Mucosa of rectum (tissue), 2 donors: ENCODE results near the gene ANXA6.

ENCODE experiments used
- H3K27ac ChIP-seq, 2 donors: one replicate each; pipeline ENCODE4 v1.7.0; 2013; ENCODE audit warnings: inconsistent platforms in 2 of 2, low read depth in 2 of 2, low read length in 2 of 2
- H3K27me3 ChIP-seq, 2 donors: one replicate each; pipeline ENCODE4 v1.7.0; 2013; ENCODE audit warnings: low read length in 2 of 2; ENCODE audit not compliant: control insufficient read depth in 2 of 2, insufficient read depth in 2 of 2
- H3K36me3 ChIP-seq, 2 donors: one replicate each; pipeline ENCODE4 v1.7.0; 2013; ENCODE audit warnings: low read length in 2 of 2; ENCODE audit not compliant: control insufficient read depth in 2 of 2, insufficient read depth in 2 of 2
- H3K4me1 ChIP-seq, 2 donors: one replicate each; pipeline ENCODE4 v1.7.0; 2013; ENCODE audit warnings: low read length in 2 of 2, mild to moderate bottlenecking in 1 of 2; ENCODE audit not compliant: control insufficient read depth in 2 of 2, insufficient read depth in 2 of 2
- H3K4me3 ChIP-seq, 2 donors: one replicate each; pipeline ENCODE4 v1.7.0; 2013; ENCODE audit warnings: low read length in 2 of 2
- H3K9ac ChIP-seq, 2 donors: one replicate each; pipeline ENCODE4 v1.7.0; 2013; ENCODE audit warnings: low read length in 2 of 2, low read depth in 1 of 2, mild to moderate bottlenecking in 1 of 2
- H3K9me3 ChIP-seq, 2 donors: one replicate each; pipeline ENCODE4 v1.7.0; 2013; ENCODE audit warnings: low read length in 2 of 2; ENCODE audit not compliant: control insufficient read depth in 2 of 2
- donor health status: healthy.
- donor health status: Normal muscosa, but diverticular disease.

ANXA6 gene

GRCh38 chr5:151154931-151155774 is 2.4 kb downstream of the ANXA6 start:
- H3K36me3 ChIP-seq, result no peaks in the 10 kb centered on the region
- H3K9me3 ChIP-seq, result no peaks in the 10 kb centered on the region
- H3K4me3 ChIP-seq, result peak overlapping the region; percentile 20 to 83
- peaks cover 29 to 39% of the 10 kb centered on the region in 2 donors for H3K4me1 ChIP-seq
- H3K27me3 ChIP-seq, result no peaks in the 10 kb centered on the region
- H3K27ac ChIP-seq, result peak overlapping the region; percentile 63 to 90
- H3K9ac ChIP-seq, result peak overlapping the region; percentile 36 to 49

GRCh38 chr5:151153766-151154272 is 3.8 kb downstream of the ANXA6 start:
- no peaks in the 10 kb centered on the region for H3K36me3 ChIP-seq
- H3K4me1 ChIP-seq, result peaks cover 31 to 42% of the 10 kb centered on the region in 2 donors
- no peak overlapping the region for H3K27ac ChIP-seq
- H3K4me3 ChIP-seq, result no peak overlapping the region
- H3K9ac ChIP-seq, result no peak overlapping the region
- H3K27me3 ChIP-seq, result no peaks in the 10 kb centered on the region
- H3K9me3 ChIP-seq, result no peaks in the 10 kb centered on the region

DNA sequence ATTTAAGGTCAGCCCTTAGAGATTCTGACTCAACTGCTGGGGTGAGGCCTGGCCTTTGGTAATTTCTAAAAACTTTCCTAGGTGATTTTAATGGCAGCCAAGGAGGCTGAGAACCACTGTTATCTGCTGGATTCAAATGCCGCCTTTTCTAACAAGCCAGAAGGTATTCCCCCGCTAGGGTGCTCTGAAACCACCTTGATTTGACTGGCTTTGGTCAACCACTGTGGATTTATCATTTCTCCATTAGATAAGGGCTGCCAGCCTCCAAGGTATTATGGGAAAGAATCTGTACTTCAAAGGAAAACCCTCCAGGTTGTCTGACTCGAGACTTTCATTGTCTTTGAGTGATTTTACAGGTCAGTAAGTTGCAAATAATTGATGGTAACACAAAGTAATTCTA is 4.3 kb downstream of the ANXA6 start:
- no peaks in the 10 kb centered on the region for H3K27me3 ChIP-seq
- H3K27ac ChIP-seq, result no peak overlapping the region
- no peak overlapping the region for H3K9ac ChIP-seq
- H3K9me3 ChIP-seq, result no peaks in the 10 kb centered on the region
- H3K4me3 ChIP-seq, result no peak overlapping the region
- H3K4me1 ChIP-seq, result peaks cover 31 to 40% of the 10 kb centered on the region in 2 donors
- no peaks in the 10 kb centered on the region for H3K36me3 ChIP-seq

- Histone ChIP-seq H3K4me1 (peaks cover 31 to 40% of the 10 kb centered on the region in 2 donors), H3K4me3 (no peak overlapping the region), H3K27me3 (no peaks in the 10 kb centered on the region), H3K9me3 (no peaks in the 10 kb centered on the region), H3K27ac (peak overlapping the region; percentile 56 to 73), H3K9ac (no peak overlapping the region), H3K36me3 (peaks cover 3 to 5% of the 10 kb centered on the region in 2 donors)
These were observed 5.8 kb downstream of the ANXA6 start for GRCh38 chr5:151151793-151152192.

GRCh38 chr5:151151263-151151660 is 6.3 kb downstream of the ANXA6 start:
- Histone ChIP-seq H3K9ac (no peak overlapping the region), H3K9me3 (no peaks in the 10 kb centered on the region), H3K27ac (peak overlapping the region; percentile 56 to 73), H3K27me3 (no peaks in the 10 kb centered on the region), H3K36me3 (peaks cover 3 to 5% of the 10 kb centered on the region in 2 donors), H3K4me1 (peaks cover 29 to 39% of the 10 kb centered on the region in 2 donors), H3K4me3 (no peak overlapping the region)

DNA sequence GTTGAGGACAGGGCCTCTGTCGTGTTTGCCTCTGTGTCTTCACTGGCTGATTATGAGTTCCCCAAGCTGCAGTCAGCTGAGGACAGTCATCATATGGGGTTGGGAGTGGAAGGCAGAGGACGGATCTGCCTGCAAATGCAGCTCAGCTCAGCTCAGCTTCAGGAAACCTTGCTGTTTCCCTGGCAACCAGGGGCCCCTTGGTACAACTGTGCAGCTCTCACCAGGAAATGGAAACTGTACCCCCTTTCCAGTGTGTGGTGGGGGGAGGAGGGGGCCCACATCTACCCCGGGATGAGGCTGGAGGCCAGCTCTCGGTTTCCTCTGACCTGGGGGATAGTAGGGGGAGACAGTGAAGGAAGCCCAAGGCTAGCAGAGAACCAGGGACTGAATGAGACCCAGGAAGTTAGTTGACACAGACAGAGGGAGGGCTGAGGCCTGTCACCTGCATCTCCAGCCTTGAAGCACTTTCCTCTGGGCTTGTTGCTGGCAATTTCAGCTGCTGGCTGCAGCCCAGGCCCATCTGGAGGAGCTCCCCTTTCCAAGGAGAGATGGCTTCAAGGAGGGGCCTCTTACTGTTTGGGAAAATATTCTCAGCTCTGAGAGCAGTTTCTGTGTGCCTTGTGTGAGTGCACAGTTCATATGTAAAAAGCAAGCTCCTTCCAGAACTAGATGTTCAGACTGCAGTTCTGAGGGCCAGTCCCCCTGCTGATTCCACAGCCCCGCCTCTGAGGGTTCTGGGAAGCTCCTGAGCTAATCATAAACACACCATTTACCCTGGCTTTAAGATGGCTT is 6.9 kb downstream of the ANXA6 start:
- Histone ChIP-seq H3K27ac (peak overlapping the region; percentile 56 to 73), H3K4me3 (no peak overlapping the region), H3K9me3 (no peaks in the 10 kb centered on the region)

GRCh38 chr5:151148583-151148982 is 9.0 kb downstream of the ANXA6 start:
- no peak overlapping the region for H3K4me3 ChIP-seq
- peaks cover 26 to 38% of the 10 kb centered on the region in 2 donors for H3K4me1 ChIP-seq
- H3K27me3 ChIP-seq, result no peaks in the 10 kb centered on the region
- no peak overlapping the region for H3K9ac ChIP-seq
- no peak overlapping the region for H3K27ac ChIP-seq
- no peaks in the 10 kb centered on the region for H3K9me3 ChIP-seq
- peaks cover 6 to 10% of the 10 kb centered on the region in 2 donors for H3K36me3 ChIP-seq

More for the DNA sequence above, 6.9 kb downstream of the ANXA6 start:
- no peaks in the 10 kb centered on the region for H3K27me3 ChIP-seq
- peaks cover 3 to 5% of the 10 kb centered on the region in 2 donors for H3K36me3 ChIP-seq
- no peak overlapping the region for H3K9ac ChIP-seq
- peaks cover 28 to 37% of the 10 kb centered on the region in 2 donors for H3K4me1 ChIP-seq

DNA sequence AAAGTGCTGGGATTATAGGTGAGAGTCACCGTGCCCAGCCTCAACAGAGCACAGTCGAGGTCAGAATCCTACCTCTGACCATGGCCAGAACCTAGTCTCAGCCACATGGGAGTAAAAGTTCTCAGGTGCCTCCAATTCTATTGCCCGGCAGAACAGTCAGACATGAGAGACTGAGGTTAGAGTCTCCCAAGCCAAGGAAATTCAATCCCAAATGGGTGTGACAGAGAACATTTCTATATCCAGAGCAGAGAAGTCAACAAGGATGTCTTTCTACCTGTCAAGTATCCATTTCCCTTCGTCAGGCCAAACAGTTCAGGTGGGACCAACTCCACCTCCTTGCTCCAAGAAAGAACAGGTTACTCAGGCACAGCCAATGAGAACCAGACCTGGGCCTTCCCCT is 10.5 kb downstream of the ANXA6 start:
- H3K4me3 ChIP-seq, result no peak overlapping the region
- no peaks in the 10 kb centered on the region for H3K27me3 ChIP-seq
- no peak overlapping the region for H3K27ac ChIP-seq
- peaks cover 21 to 44% of the 10 kb centered on the region in 2 donors for H3K4me1 ChIP-seq
- no peak overlapping the region for H3K9ac ChIP-seq
- H3K9me3 ChIP-seq, result no peaks in the 10 kb centered on the region
- H3K36me3 ChIP-seq, result peaks cover 10 to 12% of the 10 kb centered on the region in 2 donors

GRCh38 chr5:151146061-151146460 is 11.5 kb downstream of the ANXA6 start:
- Histone ChIP-seq H3K27ac (no peak overlapping the region), H3K9ac (no peak overlapping the region), H3K4me3 (no peak overlapping the region), H3K36me3 (peaks cover 10 to 12% of the 10 kb centered on the region in 2 donors), H3K27me3 (no peaks in the 10 kb centered on the region), H3K4me1 (peaks cover 15 to 36% of the 10 kb centered on the region in 2 donors), H3K9me3 (no peaks in the 10 kb centered on the region)

DNA sequence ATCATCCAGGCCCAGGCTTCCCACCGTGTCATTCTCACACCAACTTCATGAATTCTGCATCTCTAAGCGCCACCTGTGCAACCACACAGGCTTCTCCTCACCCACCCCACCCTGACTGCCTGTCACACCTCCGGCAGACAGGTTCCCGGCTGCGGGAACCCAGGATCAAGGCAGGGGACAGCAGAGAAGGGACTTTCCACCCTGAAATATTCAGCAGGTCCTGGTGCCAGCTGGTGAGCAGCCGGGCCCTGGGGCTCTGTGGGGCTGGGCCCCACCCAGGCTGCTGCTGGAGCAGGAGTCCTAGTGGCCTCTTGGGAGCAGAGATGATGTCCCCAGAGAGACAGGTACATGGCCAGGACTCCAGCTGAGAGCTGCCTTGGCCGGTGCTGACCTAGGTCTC is 12.7 kb downstream of the ANXA6 start:
- Histone ChIP-seq H3K27ac (no peak overlapping the region), H3K9ac (no peak overlapping the region), H3K9me3 (no peaks in the 10 kb centered on the region), H3K4me3 (no peak overlapping the region), H3K27me3 (no peaks in the 10 kb centered on the region), H3K36me3 (peaks cover 10 to 12% of the 10 kb centered on the region in 2 donors), H3K4me1 (peaks cover 7 to 32% of the 10 kb centered on the region in 2 donors)
